ENCODE data around the gene TRMT1L. TPM values are rescaled to one million over a fixed set of nuclear protein-coding genes. Genes with fewer than 3 reads are reported as not detected.

The TRMT1L gene
- total RNA-seq, 1 donor from 2014 or later = 15.0 TPM

- no peak for DNase-seq (ENCODE audit: low read depth, low spot score)
These were observed 24.2 kb downstream of the TRMT1L start for GRCh38 chr1:185132534-185132933.

- DNase-seq (ENCODE audit: low read depth, low spot score) = no peak
These were observed 27.0 kb downstream of the TRMT1L start for GRCh38 chr1:185129708-185130107.

GRCh38 chr1:185112356-185112755, 44.4 kb downstream of the TRMT1L start:
- no peak for DNase-seq (ENCODE audit: low read depth, low spot score)

- DNase-seq (ENCODE audit: low read depth, low spot score) = no peak
These were observed 44.9 kb downstream of the TRMT1L start for GRCh38 chr1:185111873-185112272.

GRCh38 chr1:185110145-185110544, 46.6 kb downstream of the TRMT1L start:
- DNase-seq (ENCODE audit: low read depth, low spot score) = no peak

GRCh38 chr1:185108321-185108720, 48.4 kb downstream of the TRMT1L start:
- no peak for DNase-seq (ENCODE audit: low read depth, low spot score)

GRCh38 chr1:185105121-185105520, 51.6 kb downstream of the TRMT1L start:
- DNase-seq (ENCODE audit: low read depth, low spot score) = no peak

GRCh38 chr1:185104083-185104482, 52.7 kb downstream of the TRMT1L start:
- no peak for DNase-seq (ENCODE audit: low read depth, low spot score)

GRCh38 chr1:185096531-185096930, 60.2 kb downstream of the TRMT1L start:
- peak; percentile 7 for DNase-seq (ENCODE audit: low read depth, low spot score)

GRCh38 chr1:185094761-185095160, 62.0 kb downstream of the TRMT1L start:
- no peak for DNase-seq (ENCODE audit: low read depth, low spot score)

- DNase-seq (ENCODE audit: low read depth, low spot score) = no peak
These were observed 65.3 kb downstream of the TRMT1L start for GRCh38 chr1:185091480-185091879.

- no peak for DNase-seq (ENCODE audit: low read depth, low spot score)
These were observed 69.0 kb downstream of the TRMT1L start for GRCh38 chr1:185087746-185088145.

GRCh38 chr1:185087101-185087500, 69.7 kb downstream of the TRMT1L start:
- DNase-seq (ENCODE audit: low read depth, low spot score) = no peak

- no peak for DNase-seq (ENCODE audit: low read depth, low spot score)
These were observed 72.9 kb downstream of the TRMT1L start for GRCh38 chr1:185083818-185084217.

GRCh38 chr1:185080422-185080821, 76.3 kb downstream of the TRMT1L start:
- no peak for DNase-seq (ENCODE audit: low read depth, low spot score)

- no peak for DNase-seq (ENCODE audit: low read depth, low spot score)
These were observed 79.4 kb downstream of the TRMT1L start for GRCh38 chr1:185077374-185077773.

- DNase-seq (ENCODE audit: low read depth, low spot score) = no peak
These were observed 81.3 kb downstream of the TRMT1L start for GRCh38 chr1:185075476-185075875.

- DNase-seq (ENCODE audit: low read depth, low spot score) = no peak
These were observed 82.4 kb downstream of the TRMT1L start for GRCh38 chr1:185074307-185074706.

GRCh38 chr1:185073725-185074124, 83.0 kb downstream of the TRMT1L start:
- DNase-seq (ENCODE audit: low read depth, low spot score) = no peak

- DNase-seq (ENCODE audit: low read depth, low spot score) = no peak
These were observed 86.7 kb downstream of the TRMT1L start for GRCh38 chr1:185070051-185070450.

GRCh38 chr1:185069202-185069772, 87.5 kb downstream of the TRMT1L start:
- no peak for DNase-seq (ENCODE audit: low read depth, low spot score)

GRCh38 chr1:185068341-185068740, 88.4 kb downstream of the TRMT1L start:
- DNase-seq (ENCODE audit: low read depth, low spot score) = no peak

All from pulmonary artery endothelial cell (primary cell).